Stimulated activated CD8-positive, alpha-beta memory T cell treated with anti-CD3 and anti-CD28 coated beads, Interleukin-2, amount 100 ng/mL, for 48 hours (primary cell): ENCODE results near the gene CDON.
A peak's percentile ranks its signal among the peaks of the same experiment; 100 is the strongest.

Experiments used
- DNase-seq, 2 donors: peaks; one replicate each; pipeline ENCODE4 v3.0.0-alpha.2; 2020; ENCODE audit warnings: low read depth in 2 of 2

CDON gene

GRCh38 chr11:126062679-126063506 is at the start of gene CDON:
CDON (minus strand) TSS chr11:126062866; CDS start chr11:126023476, 39,390 bp downstream.
- peak; percentile 84 to 89 for DNase-seq

- no peak for DNase-seq
Measured at GRCh38 chr11:126111458-126112116, 48.9 kb upstream of the CDON start.

- peak in 1 of 2 donors; percentile 2 for DNase-seq
Measured at GRCh38 chr11:126109941-126110731, 47.5 kb upstream of the CDON start.

- no peak for DNase-seq
Measured at GRCh38 chr11:126106594-126107328, 44.1 kb upstream of the CDON start.

GRCh38 chr11:126105748-126106080 is 43.0 kb upstream of the CDON start:
- DNase-seq, result no peak

- no peak for DNase-seq
Measured at GRCh38 chr11:126105022-126105747, 42.5 kb upstream of the CDON start.

- DNase-seq, result no peak
Measured at GRCh38 chr11:126104420-126104819, 41.8 kb upstream of the CDON start.

GRCh38 chr11:126103150-126103549 is 40.5 kb upstream of the CDON start:
- no peak for DNase-seq

- no peak for DNase-seq
Measured at GRCh38 chr11:126102436-126102981, 39.8 kb upstream of the CDON start.

- no peak for DNase-seq
Measured at GRCh38 chr11:126101930-126102283, 39.2 kb upstream of the CDON start.

- no peak for DNase-seq
Measured at GRCh38 chr11:126101251-126101929, 38.7 kb upstream of the CDON start.

GRCh38 chr11:126100716-126101115 is 38.0 kb upstream of the CDON start:
- no peak for DNase-seq

GRCh38 chr11:126098204-126098769 is 35.6 kb upstream of the CDON start:
- DNase-seq, result no peak

GRCh38 chr11:126095745-126096144 is 33.1 kb upstream of the CDON start:
- no peak for DNase-seq

- no peak for DNase-seq
Measured at GRCh38 chr11:126090452-126090851, 27.8 kb upstream of the CDON start.

- DNase-seq, result no peak
Measured at GRCh38 chr11:126088999-126089398, 26.3 kb upstream of the CDON start.

GRCh38 chr11:126086248-126086647 is 23.6 kb upstream of the CDON start:
- DNase-seq, result no peak

- no peak for DNase-seq
Measured at GRCh38 chr11:126084608-126084912, 21.9 kb upstream of the CDON start.

- peak in 1 of 2 donors; percentile 5 for DNase-seq
Measured at GRCh38 chr11:126083829-126084607, 21.4 kb upstream of the CDON start.
